HL-60 (cell line): ENCODE data around the gene UBASH3A.

Experiments
- DNase-seq, 2 experiments: peaks; one replicate each; pipeline ENCODE4 v3.0.0-alpha.2; 2010 to 2020; ENCODE audit warnings: low read depth in 1 of 2, low spot score in 1 of 2
- H3K27ac ChIP-seq: fragments of 250-450 bp; sonication (Bioruptor Pico); replicated peaks from 2 replicates; pipeline ENCODE4 v1.5.1; 2020; ENCODE audit warnings: mild to moderate bottlenecking, moderate library complexity
- H3K27me3 ChIP-seq: fragments of 250-450 bp; sonication (Bioruptor Pico); 2 replicates; pipeline ENCODE4 v1.5.1; 2021; ENCODE audit warnings: mild to moderate bottlenecking, moderate library complexity; ENCODE audit not compliant: insufficient read depth, poor library complexity, severe bottlenecking
- H3K4me3 ChIP-seq: replicated peaks from 2 replicates; pipeline ENCODE4 v1.5.1; 2011; ENCODE audit warnings: mild to moderate bottlenecking, control low read depth, low read length; ENCODE audit not compliant: insufficient read depth
- CTCF ChIP-seq: IDR thresholded peaks from one replicate; pipeline ENCODE4 v1.5.1; 2011; ENCODE audit warnings: low read length, control low read depth, inconsistent platforms; ENCODE audit not compliant: insufficient read depth
- GABPA ChIP-seq: IDR thresholded peaks from 2 replicates; pipeline ENCODE4 v1.6.1; 2012; ENCODE audit warnings: low read depth
- POLR2AphosphoS5 ChIP-seq: IDR thresholded peaks from 2 replicates; pipeline ENCODE4 v1.6.1; 2012; ENCODE audit warnings: low read depth
- REST ChIP-seq: IDR thresholded peaks from 2 replicates; pipeline ENCODE4 v1.6.1; 2012; ENCODE audit warnings: low read depth; ENCODE audit not compliant: insufficient replicate concordance
- SPI1 ChIP-seq: IDR thresholded peaks from 2 replicates; pipeline ENCODE4 v1.6.1; 2012; ENCODE audit warnings: low read depth, mild to moderate bottlenecking, borderline replicate concordance

Gene UBASH3A

DNA sequence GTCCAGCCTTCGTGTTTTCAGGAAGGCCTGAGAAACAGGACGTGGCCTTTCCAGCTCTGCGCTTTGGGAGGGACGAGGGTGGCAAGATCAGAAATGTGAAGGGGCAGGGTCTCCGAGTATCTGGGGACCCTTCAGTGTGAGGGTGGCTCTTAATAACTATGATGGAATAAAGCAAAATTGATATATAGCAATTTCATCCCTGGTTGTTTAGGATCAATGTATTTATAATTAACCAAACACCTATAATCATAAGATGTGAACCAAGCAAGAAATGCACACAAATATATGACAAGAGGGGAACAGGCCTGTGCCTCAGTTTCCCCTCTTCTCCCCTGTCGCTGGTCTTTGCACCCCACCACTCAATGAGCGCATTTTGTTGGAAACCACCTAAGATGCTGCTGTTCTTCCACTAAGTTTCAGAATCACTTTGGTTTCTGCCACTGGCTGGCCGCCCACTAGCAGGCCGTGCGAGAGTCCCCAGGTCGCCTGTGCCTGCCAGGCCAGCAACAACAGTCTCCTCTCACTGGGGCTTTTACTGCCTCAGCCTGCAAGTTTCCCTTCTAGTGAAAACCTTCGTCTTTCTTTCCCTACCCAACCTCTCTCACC is 36.6 kb downstream of the UBASH3A start:
- no peaks in the 10 kb centered on the region for H3K27me3 ChIP-seq
- DNase-seq = no peak

DNA sequence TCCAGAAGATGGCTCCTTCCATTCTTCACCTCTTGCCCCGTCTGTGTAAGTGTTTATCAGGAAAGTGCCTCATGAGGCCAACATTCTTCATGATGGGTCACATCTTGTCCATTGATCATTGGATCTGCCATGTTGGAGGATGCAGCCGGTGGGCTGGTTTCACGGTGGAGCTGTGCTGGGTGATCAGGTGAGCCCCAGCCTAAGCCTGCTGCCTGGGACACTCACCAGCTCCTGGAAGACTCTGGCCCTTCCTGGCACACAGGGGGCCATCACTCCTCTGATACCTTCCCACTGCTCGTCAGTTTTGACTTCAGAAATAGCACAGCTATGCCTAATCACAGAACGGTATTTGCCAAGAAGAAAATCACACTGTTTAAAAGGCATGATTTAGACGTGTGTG is 38.3 kb downstream of the UBASH3A start:
- no peak for TF ChIP-seq GABPA
- Histone ChIP-seq H3K27ac (no peak overlapping the region), H3K4me3 (no peak overlapping the region), H3K27me3 (no peaks in the 10 kb centered on the region)
- DNase-seq = no peak

More for the DNA sequence above, 36.6 kb downstream of the UBASH3A start:
- no peak for TF ChIP-seq GABPA
- TF ChIP-seq POLR2AphosphoS5 = no peak
- no peak for TF ChIP-seq CTCF
- no peak for TF ChIP-seq SPI1
- TF ChIP-seq REST = no peak
- Histone ChIP-seq H3K27ac (no peak overlapping the region), H3K4me3 (no peak overlapping the region)

- no peak for TF ChIP-seq POLR2AphosphoS5
- TF ChIP-seq CTCF = no peak
- no peak for TF ChIP-seq REST
- no peak for TF ChIP-seq SPI1
- no peak for TF ChIP-seq GABPA
- Histone ChIP-seq H3K4me3 (no peak overlapping the region), H3K27me3 (no peaks in the 10 kb centered on the region), H3K27ac (no peak overlapping the region)
- DNase-seq = no peak
Measured at GRCh38 chr21:42443181-42443785, 39.6 kb downstream of the UBASH3A start.

DNA sequence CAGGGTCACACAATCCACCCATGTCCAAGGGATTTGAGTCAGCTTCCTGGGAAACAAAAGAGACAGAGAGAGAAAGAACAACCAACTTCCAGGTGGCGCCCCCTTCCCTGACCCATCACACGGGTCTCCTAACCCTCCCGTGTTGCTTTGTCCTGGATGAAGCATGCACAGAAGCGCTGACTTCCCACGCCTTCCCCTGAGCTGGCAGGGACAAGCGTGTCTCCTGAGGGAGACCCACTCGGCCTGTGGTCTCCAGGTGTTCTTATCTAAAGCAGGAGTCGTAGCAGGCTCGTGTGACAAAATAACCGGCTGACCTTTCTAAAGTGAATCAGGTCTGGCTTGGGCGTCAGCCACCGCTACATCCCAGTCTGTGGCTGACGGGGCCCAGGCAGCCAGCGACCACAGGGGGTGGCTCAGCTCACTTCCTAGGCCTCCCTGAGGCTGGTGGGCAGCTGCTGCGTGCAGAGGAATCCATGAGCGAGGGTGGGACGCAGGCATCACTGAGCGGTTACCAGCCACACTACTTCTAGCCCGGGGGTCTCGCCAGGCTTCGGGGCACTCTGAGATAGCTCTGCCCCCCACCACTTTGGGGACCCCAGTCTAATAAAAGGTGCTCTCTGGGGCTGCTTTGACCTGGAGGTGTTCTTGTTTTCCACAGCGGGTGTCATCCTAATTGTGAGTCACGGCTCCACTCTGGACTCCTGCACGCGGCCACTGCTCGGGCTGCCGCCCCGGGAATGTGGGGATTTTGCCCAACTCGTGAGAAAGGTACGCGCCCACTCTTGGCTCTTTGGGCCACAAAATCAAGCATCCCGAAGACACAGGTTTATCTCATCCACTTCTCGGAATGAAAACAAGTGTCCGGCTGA is 40.4 kb downstream of the UBASH3A start:
- no peak overlapping the region for H3K4me3 ChIP-seq
- H3K27ac ChIP-seq = no peak overlapping the region
- H3K27me3 ChIP-seq = no peaks in the 10 kb centered on the region
- DNase-seq = no peak
- TF ChIP-seq POLR2AphosphoS5 (no peak), SPI1 (no peak), GABPA (no peak), CTCF (no peak), REST (no peak)
